SK-N-SH (cell line): ENCODE measurements around the gene RAD52. TPM values are rescaled to one million over a fixed set of nuclear protein-coding genes. Genes with fewer than 3 reads are reported as not detected.

Experiments used
- CTCF ChIA-PET: fragments of 300-600, 350-600 bp; formaldehyde crosslinking; extraction: SDS; loops from one replicate; lab custom pipeline; 2021; lab: Yijun Ruan, JAX
- POLR2A ChIA-PET: fragments of 350-600 bp; sonication (Branson Sonifier 250); formaldehyde crosslinking; extraction: SDS; loops from one replicate; lab custom pipeline; 2020; ENCODE audit warnings: antibody characterized with exemption, inconsistent platforms; lab: Yijun Ruan, JAX
- DNase-seq: peaks from one replicate; pipeline ENCODE4 v3.0.0; 2012
- H2AFZ ChIP-seq: fragments of 200-600 bp; sonication (generic); 2 replicates; pipeline ENCODE4 v1.8.1; 2016; ENCODE audit warnings: antibody characterized with exemption, mild to moderate bottlenecking, low read depth
- H3F3A ChIP-seq: fragments of 200-600 bp; sonication (generic); replicated peaks from 2 replicates; pipeline ENCODE3; 2016; ENCODE audit warnings: antibody characterized with exemption, mild to moderate bottlenecking; ENCODE audit not compliant: insufficient read depth
- H3K27ac ChIP-seq, 2 experiments: fragments of 200-500 bp in 1 of 2; fragments of 200-600 bp in 1 of 2; sonication (Bioruptor generic) in 1 of 2; sonication (generic), shearing (Covaris generic) in 1 of 2; 2 replicates each; pipeline versions ENCODE4 v1.5.1 to v1.6.1; 2014 to 2016; ENCODE audit warnings: low read depth in 2 of 2, inconsistent platforms in 1 of 2, low read length in 1 of 2, mild to moderate bottlenecking in 1 of 2, mixed read lengths in 1 of 2
- H3K27me3 ChIP-seq: fragments of 200-600 bp; sonication (generic), shearing (Covaris generic); 2 replicates; pipeline ENCODE4 v1.6.1; 2016; ENCODE audit warnings: mixed run types; ENCODE audit not compliant: insufficient read depth
- H3K36me3 ChIP-seq, 2 experiments: fragments of 200-500 bp in 1 of 2; fragments of 200-600 bp in 1 of 2; sonication (Bioruptor generic) in 1 of 2; sonication (generic) in 1 of 2; replicated peaks in 1 of 2; 2 replicates each; pipeline versions ENCODE3 to v1.5.1; 2014 to 2016; ENCODE audit warnings: low read length in 1 of 2, mild to moderate bottlenecking in 1 of 2; ENCODE audit not compliant: insufficient read depth in 2 of 2, control insufficient read depth in 1 of 2
- H3K4me1 ChIP-seq, 2 experiments: fragments of 200-500 bp in 1 of 2; fragments of 200-600 bp in 1 of 2; sonication (Bioruptor generic) in 1 of 2; sonication (generic), shearing (Covaris generic) in 1 of 2; 2 replicates each; pipeline versions ENCODE4 v1.5.1 to v1.6.1; 2014 to 2016; ENCODE audit warnings: low read depth in 1 of 2, low read length in 1 of 2, mixed run types in 1 of 2; ENCODE audit not compliant: insufficient read depth in 2 of 2, control insufficient read depth in 1 of 2
- H3K4me2 ChIP-seq: fragments of 200-600 bp; sonication (generic), shearing (Covaris generic); 2 replicates; pipeline ENCODE4 v1.6.1; 2017; ENCODE audit warnings: mixed run types
- H3K4me3 ChIP-seq, 2 experiments: fragments of 200-500 bp in 1 of 2; fragments of 200-600 bp in 1 of 2; sonication (Bioruptor generic) in 1 of 2; sonication (generic), shearing (Covaris generic) in 1 of 2; 2 replicates each; pipeline versions ENCODE4 v1.5.1 to v1.8.1; 2014 to 2016; ENCODE audit warnings: low read depth in 2 of 2, inconsistent platforms in 1 of 2, low read length in 1 of 2, mild to moderate bottlenecking in 1 of 2, mixed read lengths in 1 of 2, moderate library complexity in 1 of 2
- H3K79me2 ChIP-seq: fragments of 200-600 bp; sonication (generic); 2 replicates; pipeline ENCODE4 v1.8.1; 2017; ENCODE audit warnings: mild to moderate bottlenecking; ENCODE audit not compliant: insufficient read depth
- H3K9ac ChIP-seq: fragments of 200-600 bp; sonication (generic); 2 replicates; pipeline ENCODE4 v1.6.1; 2017; ENCODE audit warnings: mixed run types
- H3K9me2 ChIP-seq: fragments of 200-600 bp; sonication (generic); 2 replicates; pipeline ENCODE4 v1.6.1; 2017; ENCODE audit warnings: mixed run types
- H3K9me3 ChIP-seq: fragments of 200-600 bp; sonication (generic); 2 replicates; pipeline ENCODE4 v1.6.1; 2017; ENCODE audit warnings: mixed run types, mild to moderate bottlenecking, moderate library complexity
- H4K20me1 ChIP-seq: fragments of 200-600 bp; sonication (generic); 2 replicates; pipeline ENCODE4 v1.6.1; 2017; ENCODE audit warnings: mild to moderate bottlenecking, mixed run types; ENCODE audit not compliant: insufficient read depth
- FOSL2 ChIP-seq: IDR thresholded peaks from 2 replicates; pipeline ENCODE4 v1.4.0; 2012; ENCODE audit warnings: low read depth, mild to moderate bottlenecking, moderate library complexity, borderline replicate concordance
- MEF2A ChIP-seq: IDR thresholded peaks from 2 replicates; pipeline ENCODE4 v1.4.0; 2012; ENCODE audit warnings: low read depth, borderline replicate concordance
- REST ChIP-seq: IDR thresholded peaks from 2 replicates; pipeline ENCODE4 v1.6.1; 2012; ENCODE audit warnings: mild to moderate bottlenecking, low read depth, low read length, moderate library complexity
- WGBS: methylation state at CpG from one replicate; pipeline ENCODE4 v1.1.6; 2017; ENCODE audit warnings: low lambda C conversion rate; 5-methylcytosine and 5-hydroxymethylcytosine counted together
- polyA plus RNA-seq, 3 experiments: library from polyadenylated mRNA; depleted of rRNA; stranded (reverse); fragments of >200 nt; gene quantifications; 2 replicates each; pipeline ENCODE4 v1.2.3, GENCODE V29; 2012

The RAD52 gene
- polyA plus RNA-seq, 1 of the 3 experiments (the other 2 are of a cell fraction): 11.2 TPM

- Histone ChIP-seq H3K27me3 (no peaks in the 10 kb centered on the region), H3K79me2 (no peaks in the 10 kb centered on the region; the same call in 1 of the 2 replicates), H3K4me3 (no peak overlapping the region), H3K9me3 (no peaks in the 10 kb centered on the region), H3K27ac (peak overlapping the region in 1 of 2 experiments; percentile 58; a peak in 2 of 4 replicates), H3K9me2 (no peaks in the 10 kb centered on the region), H3F3A (peaks cover 14% of the 10 kb centered on the region), H3K36me3 (peaks cover 62 to 68% of the 10 kb centered on the region in 2 experiments), H3K4me2 (no peak overlapping the region), H4K20me1 (no peaks in the 10 kb centered on the region), H2AFZ (no peak overlapping the region), H3K4me1 (no peaks in the 10 kb centered on the region), H3K9ac (no peak overlapping the region)
- ChIA-PET POLR2A (no interaction called here), CTCF (interaction anchor here (1.3 kb wide), 1 partner anchor 204 kb away, joined by 3 read pairs; no protein-coding TSS in a partner anchor)
- TF ChIP-seq MEF2A (no peak), FOSL2 (peak; percentile 39; the same call in 1 of the 2 replicates)
- 68% methylated on average over 15 of the region's 15 CpGs for WGBS
- no peak for DNase-seq
Observed at GRCh38 chr12:913919-914698, 35.4 kb downstream of the RAD52 start.

- CTCF ChIA-PET: interaction anchor here (1.0 to 1.3 kb wide), 2 partner anchors 96 to 205 kb away, joined by 3 to 4 read pairs; no protein-coding TSS in a partner anchor
Observed at GRCh38 chr12:912466-913235, 36.8 kb downstream of the RAD52 start.

More at GRCh38 chr12:912466-913235, 36.8 kb downstream of the RAD52 start:
- TF ChIP-seq MEF2A (no peak), REST (no peak)
- Histone ChIP-seq H3K27me3 (no peaks in the 10 kb centered on the region), H3K79me2 (no peaks in the 10 kb centered on the region; the same call in 1 of the 2 replicates), H3K36me3 (peaks cover 64 to 77% of the 10 kb centered on the region in 2 experiments), H3K9me3 (no peaks in the 10 kb centered on the region), H4K20me1 (no peaks in the 10 kb centered on the region), H3F3A (peaks cover 14% of the 10 kb centered on the region), H3K27ac (no peak overlapping the region), H3K9ac (no peak overlapping the region), H3K4me3 (no peak overlapping the region), H3K4me1 (no peaks in the 10 kb centered on the region), H3K4me2 (no peak overlapping the region), H2AFZ (no peak overlapping the region), H3K9me2 (no peaks in the 10 kb centered on the region)
- POLR2A ChIA-PET: no interaction called here
- no peak for DNase-seq
- WGBS: 91% methylated on average over 7 of the region's 7 CpGs
